NCI-H524 treated with DMSO at 0.1 percent for 48 hours (cell line): Measurements from ENCODE around the gene TAL2.

ENCODE experiments used
- DNase-seq: peaks from one replicate; lab custom pipeline; 2025; lab: John Stamatoyannopoulos, UW

The TAL2 gene

DNA sequence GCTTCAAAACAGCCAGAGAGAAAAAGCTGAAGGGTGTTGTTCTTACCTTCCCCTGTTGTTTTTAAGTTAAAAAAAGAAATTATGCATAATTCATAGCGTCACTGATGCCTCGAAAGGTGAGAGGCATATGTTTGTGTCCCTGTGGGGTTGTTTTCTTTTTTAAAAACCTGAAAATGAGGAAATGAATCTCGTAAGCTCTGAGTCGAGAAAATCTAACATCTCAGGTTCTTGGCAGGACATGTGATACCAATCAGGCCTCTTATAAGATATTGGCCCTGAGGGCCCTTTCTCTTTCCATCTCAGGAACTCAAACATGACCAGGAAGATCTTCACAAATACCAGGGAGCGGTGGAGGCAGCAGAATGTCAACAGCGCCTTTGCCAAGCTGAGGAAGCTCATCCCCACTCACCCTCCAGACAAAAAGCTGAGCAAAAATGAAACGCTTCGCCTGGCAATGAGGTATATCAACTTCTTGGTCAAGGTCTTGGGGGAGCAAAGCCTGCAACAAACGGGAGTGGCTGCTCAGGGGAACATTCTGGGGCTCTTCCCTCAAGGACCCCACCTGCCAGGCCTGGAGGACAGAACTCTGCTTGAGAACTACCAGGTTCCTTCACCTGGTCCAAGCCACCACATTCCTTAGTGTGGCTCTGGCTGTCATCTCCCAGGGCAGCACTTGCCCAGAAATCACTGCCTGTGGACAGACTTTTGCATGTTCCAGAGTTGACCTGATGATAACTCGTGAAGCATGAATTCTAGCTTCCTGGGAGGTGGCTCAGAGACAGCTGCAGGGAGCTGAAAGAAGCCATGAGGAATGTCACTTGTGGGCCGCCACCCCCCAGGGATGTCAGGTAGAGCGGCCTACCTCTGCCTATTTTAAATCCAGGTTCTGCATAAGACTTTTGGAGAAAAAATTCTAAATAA lies at the start of gene TAL2:
TAL2 (plus strand) TSS at position 274 of the 921 bp plus-strand sequence; CDS start at position 314, 40 bp downstream.
- DNase-seq = no peak

DNA sequence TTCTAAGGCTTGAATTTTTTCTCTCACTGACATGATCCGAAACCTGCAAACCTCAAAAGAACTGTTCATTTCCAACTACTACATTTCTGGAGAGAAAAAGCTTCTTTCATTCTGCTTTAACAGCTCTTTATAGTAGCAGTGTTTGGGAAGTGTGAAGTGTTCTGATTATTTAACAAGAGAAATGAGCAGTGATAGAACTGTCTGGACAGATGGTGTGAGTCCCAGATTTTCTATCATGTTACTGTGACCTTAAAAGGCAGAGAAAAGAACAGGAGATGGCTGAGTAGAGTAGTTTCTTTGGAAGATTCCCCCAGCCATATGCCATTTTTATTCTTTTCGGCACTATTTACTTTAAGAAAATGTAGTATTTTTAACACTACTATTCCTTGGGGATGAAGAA lies 41.3 kb upstream of the TAL2 start:
- DNase-seq = peak; percentile 75

DNA sequence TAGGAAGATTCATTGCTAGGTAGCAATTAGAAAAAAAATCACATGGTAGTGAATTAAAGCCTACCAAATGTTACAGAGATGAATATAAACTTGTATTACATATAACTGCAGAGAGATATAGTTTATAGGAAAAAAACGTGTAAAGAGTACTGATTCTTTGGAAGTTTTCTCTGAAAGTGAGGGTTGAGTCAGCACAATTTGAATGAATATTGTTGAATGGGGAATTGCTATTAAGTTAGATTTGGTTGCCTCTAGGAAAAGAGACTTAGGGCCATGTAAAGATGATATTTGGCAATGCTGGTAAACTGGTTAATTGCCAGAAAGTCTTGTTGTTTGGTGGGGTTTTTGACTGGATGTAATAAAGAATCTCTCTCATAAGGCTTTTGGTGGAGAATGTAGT lies 37.2 kb upstream of the TAL2 start:
- no peak for DNase-seq

DNA sequence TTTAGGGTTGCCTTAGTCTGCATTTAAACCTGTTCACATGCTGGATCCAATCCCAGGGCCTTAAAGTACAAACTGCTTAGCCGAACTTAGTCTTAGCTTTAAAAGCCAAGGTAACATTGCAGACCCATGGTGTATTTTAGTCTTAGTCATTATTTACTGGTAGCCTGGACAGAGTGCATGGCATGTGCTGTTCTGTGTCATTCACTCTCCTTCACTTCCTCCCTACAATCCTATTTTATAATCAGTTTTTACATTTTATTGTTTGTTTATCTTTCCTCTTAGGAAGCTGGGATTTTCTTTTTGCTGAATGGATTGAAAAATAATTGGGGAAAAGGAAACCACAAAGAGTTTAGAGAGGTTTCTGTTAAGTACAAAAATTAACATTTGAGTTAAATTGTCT lies 29.4 kb upstream of the TAL2 start:
- DNase-seq = no peak

DNA sequence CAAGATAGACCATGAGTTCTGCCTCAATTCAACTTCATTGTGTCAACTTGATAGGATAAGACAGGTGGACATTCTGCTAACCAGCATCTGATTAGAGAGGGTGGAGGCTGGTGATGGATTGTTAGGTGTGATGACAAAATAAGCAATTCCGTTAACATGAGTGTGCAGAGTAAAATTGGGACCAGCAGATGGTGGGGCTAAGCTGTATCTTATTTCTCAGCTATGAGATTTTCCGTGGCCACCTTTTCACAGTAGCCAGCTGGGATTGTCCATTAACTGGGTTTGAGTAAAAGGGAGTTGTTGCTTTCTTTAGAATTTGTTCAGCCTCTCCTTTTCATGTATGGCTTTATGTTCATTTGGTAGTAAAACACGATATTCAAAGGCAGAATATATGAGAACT lies 28.8 kb upstream of the TAL2 start:
- DNase-seq = peak; percentile 97

DNA sequence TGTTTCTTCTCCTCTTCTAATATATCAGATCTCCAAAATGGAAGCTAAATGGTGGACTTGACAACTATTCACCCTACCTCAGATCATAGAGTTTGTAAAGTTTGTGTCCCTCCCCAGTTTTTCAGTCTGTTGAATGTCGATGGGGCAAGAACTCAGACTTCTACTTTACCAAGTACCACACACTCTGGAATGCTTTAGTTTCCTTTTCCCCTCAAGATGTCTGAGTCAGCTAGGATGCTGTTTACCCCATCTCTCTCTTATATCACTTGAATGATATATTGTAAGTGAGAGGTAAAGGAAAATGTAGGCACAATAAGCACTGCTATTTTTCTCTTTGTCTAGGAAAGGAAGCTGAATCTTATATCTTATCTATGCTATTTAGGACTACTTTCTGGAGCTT lies 25.9 kb upstream of the TAL2 start:
- no peak for DNase-seq

DNA sequence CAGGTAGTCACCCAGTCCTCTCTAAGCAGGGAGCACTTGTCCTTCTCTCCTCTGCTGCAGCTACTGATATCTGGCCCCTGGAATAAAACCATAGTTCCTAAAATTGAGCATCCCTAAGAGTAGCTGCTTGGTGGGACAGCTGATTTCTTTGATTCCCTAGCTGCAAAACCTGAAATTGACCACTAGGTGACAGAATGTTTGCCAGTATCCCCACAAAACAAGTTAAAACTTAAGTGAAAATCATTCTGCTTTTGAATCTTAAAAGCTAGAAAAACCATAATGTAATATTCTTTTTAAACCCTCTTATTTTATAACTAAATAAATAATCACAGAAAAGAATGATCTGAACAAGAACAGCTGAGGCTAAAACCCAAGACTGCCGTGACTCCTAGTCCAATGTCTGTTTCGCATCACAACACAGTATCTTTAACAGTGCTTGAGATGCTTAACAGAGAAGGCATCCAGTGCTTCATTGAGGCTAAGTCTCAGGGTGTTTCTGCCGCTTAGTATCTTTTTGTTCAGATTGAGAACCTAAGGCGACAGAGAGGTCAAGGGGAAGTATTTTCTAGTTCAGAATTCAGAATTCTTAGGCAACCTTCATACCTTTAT lies 24.4 kb upstream of the TAL2 start:
- no peak for DNase-seq

DNA sequence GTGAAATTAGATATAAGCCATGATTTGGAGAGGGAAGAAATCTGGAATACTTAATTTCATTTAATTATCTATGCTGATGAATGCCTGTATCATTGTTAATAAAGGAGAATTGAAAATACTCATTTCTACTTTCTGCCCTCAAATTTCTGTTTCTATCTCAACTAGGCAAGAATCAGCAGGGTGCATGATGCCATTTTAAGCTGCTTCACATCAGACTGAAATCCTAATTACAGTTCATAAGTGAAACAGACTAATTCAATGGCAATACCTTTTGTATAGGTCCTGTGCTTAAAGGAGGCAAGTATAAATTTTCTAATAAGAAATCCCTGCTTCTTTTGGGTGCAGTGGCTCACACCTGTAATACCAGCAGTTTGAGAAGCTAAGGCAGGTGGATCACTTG lies 22.3 kb upstream of the TAL2 start:
- DNase-seq = no peak

DNA sequence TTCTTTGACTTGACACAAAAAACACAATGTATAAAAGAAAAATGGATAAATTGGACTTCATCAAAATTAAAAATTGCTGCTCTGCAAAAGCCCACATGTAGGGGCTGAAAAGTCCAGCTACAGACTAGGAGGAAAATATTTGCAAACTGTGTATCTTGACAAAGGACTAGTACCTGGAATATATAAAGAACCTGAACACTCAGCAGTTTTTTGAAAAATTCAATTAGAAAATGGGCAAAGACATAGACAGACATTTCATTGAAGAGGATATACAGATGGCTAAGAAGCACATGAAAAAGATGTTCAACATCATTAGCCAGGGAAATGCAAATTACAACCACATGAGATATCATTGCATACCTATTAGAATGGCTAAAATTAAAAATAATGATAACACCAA lies 18.5 kb upstream of the TAL2 start:
- DNase-seq = no peak

DNA sequence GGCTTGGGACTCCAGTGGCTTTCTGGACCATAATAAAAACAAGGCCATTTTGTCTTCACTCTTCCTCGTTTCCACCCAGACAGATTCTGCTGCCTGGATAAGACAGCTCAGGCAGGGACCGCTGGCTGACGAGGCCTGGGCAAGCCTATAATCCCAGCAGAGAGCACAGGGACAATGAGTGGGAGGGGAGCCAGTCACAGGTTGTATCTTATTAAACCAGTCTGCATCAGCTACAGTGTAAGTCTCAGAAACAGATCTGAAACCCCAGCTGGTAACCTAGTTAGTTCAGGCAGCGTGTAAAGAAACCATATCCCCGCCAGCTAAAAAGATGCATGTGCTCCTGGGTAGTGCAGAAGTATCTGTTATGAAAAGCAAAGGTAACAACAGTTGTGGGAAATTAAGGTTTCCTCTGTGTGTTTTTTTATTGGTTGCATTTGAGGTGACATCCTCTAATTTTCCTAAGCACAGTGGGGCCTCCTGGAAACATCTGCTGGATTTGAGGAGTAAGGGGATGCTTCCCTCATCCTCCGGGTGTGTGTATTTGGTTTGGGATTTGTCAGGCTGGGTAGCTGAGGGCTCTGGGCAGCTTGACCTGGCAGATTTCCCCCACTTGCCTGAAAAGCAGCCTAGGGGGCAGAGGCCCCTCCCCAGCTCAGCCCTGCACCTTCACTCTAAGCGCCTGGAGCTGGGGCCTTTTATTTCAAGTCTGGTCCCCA lies 15.2 kb upstream of the TAL2 start:
- DNase-seq = peak; percentile 67

DNA sequence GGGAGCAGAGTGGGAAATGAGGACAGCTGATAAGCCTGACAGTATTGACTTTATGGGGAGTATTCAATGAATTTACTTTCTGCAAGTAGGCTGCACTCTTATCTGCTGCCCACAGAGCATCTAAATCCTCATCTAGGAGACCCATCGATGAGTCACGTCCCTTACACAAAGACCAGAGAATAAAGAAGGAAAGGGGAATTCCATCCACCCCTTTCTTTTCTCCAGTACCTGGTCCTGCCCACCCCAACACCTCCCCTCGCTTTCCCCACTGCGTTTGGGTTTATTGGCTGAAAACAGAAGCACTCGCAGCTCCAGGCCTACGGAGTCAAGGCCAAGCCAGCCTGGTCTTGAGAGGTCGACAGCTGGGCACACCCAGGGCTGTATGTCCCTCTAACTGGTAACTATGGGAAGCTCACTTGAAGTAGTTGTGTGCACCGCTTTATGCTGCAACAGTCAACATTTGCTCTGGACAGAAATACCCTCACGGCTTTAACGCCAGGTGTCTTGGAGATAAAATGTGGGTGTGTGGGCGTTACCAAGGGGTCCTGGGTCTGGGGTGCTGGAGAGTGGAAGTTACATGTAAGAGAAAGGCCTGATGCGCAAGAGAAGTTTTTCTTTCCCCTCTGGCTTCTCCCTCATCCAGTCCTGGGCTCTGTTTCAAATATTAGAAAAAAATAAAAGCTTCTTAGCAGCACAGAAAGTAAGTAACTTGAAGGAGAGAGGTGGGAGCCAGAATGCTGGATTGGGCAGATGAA lies 14.5 kb upstream of the TAL2 start:
- peak; percentile 66 for DNase-seq

DNA sequence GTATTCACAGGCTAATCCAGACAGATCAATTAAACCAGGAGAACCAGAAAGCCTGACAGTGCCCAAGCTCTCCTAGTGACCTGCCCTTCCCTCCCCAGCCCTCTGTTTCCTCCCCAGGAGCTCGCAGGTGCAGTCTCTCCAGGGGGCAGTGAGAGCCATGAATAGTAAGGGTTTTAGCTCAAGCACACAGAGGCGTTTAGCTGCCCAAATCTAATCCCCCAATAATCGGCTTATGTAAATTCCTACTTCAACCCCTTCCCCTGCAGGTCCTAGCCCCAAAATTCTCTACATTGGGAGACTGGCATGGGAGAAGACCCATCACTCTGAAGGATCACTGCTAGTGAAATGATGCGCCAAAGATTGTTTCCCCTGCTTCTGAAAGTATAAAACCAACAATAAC lies 10.5 kb upstream of the TAL2 start:
- DNase-seq = peak; percentile 99

DNA sequence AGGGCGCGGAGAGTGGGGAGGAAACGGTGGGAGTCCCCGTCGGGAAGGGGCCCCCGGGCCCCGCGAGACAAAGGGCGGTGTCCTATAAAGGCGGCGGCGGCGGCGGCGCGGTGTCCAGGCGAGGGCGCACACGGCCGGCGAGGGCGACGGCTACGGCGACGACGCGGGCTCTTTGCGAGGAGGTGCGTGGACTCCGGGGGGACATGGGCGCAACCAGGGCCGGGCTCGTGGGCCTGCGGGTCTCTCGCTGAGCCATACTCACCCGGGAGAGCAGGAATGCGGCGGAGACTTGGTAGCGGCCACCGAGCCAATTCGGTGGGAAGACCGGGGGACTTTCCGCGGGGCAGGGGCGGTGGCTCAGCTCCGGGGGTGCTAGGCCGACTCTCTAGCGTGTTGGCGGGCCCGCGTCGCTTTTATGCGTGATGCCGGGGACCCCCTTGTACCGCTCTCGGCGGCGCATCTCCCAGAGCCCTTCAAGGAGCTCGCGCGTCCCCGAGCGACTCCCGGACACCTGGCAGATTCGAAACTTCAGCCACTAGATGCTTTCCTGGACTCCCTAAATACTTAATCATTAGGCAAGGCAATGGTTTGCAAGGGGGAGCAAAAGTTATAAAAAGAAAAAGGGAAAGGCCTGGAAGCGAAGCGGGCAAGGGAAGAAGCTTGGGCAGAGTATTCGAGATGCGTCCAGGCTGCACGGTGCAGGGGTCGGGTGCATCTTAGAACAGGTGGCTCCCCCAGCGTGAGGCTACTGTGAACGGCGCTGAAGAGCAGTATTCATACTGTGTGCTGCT lies 5.9 kb upstream of the TAL2 start:
- no peak for DNase-seq

DNA sequence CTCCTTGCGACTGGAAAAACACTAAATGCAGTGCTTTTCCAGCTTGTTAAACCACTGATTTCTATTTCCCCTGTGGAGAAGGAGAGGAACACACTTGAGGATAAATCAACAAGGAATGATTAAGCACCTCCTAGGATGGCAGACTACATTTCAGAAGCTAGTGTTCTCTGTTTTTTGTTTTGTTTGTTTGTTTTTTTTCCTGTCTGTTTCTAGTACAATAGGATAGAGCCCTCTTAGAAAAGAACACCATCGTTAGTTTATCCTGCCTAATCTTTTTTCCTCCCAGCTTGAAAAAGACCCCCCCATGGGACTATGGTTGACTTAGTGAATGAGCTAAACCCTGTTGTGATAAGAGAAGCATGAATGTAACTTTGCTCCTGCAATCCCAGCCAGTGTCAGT lies 3.9 kb upstream of the TAL2 start:
- no peak for DNase-seq

DNA sequence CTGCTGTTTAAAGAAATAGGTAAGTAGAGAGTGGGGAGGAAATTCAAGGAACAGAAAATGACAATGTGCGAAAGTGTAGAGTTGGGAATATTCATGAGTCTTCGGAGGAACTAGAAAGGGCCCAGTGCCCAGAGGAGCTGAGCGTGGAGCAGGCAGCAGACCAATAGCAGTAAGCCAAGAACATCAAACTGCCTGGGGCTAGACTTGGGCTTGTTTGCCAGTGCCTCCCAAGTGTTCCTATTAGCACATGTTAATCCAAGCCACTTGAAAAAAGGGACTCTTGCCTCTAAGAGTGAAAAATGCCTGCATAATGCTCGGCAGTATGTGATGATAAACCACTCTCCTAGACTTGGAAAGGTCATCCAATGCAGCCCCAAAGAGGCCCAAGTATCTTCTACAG lies 1.2 kb upstream of the TAL2 start:
- DNase-seq = no peak

DNA sequence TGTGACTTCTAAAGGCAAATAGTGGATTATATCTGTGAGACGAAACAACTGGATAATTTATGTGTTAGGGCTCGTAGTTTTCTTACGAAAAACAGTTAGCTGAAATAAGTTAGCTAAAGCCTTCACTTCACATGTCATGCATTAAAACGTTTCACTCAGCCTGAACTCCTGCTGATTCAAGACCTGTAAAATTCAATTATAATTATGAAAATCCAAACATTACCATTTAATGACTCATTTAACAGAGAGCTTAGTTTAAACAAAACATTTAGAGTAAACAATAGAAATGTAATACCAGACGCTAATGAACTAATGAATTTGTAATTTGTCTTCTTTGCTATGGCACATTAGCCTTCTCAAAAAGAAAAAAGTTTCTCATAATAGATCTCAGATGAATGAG lies 1.7 kb downstream of the TAL2 start:
- DNase-seq = no peak

DNA sequence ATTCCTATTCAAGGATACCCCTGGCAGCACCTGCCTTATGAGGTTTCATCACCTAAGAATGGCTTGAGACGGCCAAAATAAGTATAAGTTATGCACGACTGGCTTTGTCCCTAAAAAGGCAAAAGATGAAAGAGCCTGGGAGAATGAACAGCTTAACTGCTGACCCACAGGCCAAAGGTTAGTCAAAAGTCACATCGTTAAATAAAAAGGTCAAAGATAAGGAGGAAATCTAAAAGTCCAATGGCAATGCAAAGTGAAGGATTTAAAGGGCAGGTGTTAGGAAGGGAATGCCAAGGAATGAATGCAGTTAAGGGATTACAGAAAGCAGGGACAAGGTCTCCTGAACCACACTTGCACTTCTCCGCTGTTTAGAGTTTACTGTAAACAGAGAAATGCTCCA lies 5.6 kb downstream of the TAL2 start:
- no peak for DNase-seq

DNA sequence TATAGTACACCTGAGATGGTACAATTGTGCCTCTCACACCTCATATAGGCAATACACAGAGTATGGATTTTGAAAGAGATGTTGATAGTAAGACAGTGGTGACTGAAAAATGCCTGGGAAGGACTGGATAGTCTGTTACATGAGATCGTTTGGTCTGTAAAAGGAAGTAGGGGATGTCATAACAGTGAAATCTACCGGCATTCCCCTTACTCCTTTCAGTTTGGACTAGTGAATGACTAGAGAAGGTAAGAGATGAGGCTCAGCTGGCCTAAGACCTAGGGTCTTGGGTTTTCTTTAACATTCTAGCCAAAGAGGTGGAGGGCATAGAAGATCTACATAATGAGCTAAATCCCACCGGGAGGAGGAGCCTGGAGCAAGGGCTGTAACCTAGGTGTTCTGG lies 8.1 kb downstream of the TAL2 start:
- DNase-seq = no peak

DNA sequence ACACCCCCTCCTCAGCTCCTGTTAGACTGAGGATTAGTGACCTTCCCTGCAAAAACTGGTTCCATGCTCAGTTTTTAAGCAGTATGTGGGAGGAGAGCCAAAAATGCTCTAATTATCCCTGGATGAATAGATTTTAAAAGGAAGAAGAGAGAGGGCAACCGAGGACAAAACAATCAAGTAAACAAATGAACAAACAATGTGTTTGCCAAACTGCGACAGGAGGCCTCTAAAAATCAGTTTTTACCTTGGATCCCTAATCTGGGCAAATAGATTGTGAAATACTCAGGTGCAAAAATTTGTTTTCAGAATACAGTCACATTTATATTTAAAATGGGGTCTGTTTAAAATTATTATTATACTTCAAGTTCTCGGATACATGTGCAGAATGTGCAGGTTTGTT lies 8.5 kb downstream of the TAL2 start:
- DNase-seq = no peak

DNA sequence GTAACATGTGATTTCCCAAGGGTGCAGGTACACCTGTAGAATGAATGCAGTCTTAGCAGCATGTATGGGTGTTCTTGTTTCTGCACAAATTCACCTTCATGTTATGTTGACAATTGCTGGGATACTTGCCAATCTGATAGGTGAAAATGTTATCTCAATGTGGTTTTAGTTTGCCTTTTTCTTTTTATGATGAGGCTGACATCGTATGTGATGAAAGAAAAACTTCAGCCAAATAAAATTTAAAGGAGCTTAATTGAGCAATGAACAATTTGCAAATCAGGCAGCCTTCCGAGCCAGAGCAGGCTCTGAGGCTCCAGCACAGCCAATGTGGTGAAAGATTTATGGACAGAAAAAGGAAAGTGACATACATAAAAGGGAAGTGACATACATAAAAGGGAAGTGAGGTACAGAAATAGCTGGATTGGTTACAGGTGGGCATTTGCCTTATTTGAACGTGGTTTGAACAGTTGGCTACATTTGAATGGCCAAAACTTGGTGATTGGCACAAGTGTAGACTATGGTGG lies 10.5 kb downstream of the TAL2 start:
- DNase-seq = no peak

DNA sequence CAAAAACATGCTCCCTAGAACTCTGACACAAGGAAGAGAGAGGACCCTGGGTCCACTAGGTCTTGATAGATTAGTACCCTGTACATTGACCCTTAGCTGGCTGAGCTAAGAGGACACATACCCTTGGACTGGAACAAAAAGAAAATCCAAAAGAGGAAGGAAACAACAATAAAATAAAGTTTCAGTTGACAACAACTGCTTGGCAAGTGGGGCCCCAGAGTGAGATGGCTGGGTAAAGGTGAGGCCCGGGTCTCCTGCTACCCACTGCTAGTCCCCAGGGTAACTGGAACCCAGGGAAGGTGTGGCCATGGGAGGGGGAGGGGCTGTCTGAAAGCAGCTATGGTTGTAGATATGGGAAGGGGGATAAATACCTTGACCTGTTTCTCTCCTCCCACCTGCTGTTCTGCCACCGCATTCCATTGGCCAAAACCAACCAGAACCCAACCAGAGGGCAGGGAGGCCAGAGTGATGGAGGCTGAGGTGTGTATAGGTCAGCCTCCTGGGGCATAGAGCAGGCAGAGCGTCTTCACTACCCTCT lies 11.7 kb downstream of the TAL2 start:
- DNase-seq = no peak
